Stimulated activated CD8-positive, alpha-beta memory T cell treated with anti-CD3 and anti-CD28 coated beads, Interleukin-12 subunit alpha, Interleukin-12 subunit beta, amount 100 ng/mL, for 4 hours (primary cell): ENCODE data around the gene PTPRN2.
"Not testable (repeated sequence)": the region's sequence is repeated elsewhere in the genome, so short reads cannot be mapped to it uniquely, and the experiment has no call there.

Experiments
- DNase-seq: peaks from one replicate; pipeline ENCODE4 v3.0.0-alpha.2; 2020; ENCODE audit warnings: low read depth

The PTPRN2 gene

DNA sequence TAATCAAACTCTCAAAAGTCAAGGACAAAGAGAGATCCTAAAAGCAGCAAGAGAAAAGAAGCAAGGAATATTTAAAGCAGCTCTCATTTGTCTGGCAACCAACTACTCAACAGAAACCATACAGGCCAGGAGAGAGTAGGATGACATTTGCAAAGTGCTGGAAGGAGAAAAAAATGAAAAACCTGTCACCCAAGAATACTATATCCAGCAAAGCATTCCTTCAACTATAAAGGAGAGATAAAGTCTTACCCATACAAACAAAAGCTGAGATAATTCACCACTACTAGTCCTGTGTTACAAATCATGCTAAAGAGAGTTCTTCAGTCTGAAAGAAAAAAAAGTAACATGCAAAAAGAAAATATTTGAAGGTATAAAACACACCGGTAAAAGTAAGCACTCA, 357.7 kb downstream of the PTPRN2 start:
- no peak for DNase-seq

DNA sequence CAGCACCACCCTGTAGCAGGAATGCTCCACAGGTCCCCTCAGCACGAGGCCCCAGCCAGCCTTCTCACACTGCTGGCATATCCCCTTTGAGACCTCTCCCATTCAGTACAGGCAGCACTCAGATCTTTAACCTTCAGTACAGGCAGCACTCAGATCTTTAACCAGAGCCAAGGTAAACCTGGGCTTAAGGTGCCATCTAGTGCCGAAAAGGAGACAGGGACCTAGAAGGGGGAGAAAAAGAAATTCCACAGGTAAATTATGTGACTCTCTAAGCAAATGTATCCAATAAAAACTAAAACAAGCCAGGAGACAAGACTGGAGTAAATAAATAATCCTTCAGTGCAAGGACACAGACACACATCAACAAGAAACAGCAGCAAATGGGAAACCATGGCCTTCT, 358.6 kb downstream of the PTPRN2 start:
- no peak for DNase-seq

DNA sequence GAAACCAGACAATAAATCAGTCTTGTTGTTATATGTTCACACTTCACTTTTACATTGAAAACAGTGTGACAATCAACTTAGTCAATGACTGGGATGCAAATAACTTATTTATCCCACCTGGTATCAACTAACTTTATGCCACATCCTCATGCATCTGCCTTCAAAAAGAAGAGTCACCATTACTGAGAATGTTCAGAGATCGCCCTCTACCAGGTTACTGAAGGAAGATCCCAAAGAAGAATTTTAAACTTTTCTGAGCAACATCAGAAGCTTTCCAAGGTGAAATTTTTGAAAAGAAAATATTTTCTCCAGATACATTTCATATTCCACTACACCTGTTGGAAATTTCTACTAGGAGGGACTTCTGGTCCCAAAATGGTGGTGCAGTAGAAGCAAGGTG, 359.5 kb downstream of the PTPRN2 start:
- DNase-seq, result no peak

DNA sequence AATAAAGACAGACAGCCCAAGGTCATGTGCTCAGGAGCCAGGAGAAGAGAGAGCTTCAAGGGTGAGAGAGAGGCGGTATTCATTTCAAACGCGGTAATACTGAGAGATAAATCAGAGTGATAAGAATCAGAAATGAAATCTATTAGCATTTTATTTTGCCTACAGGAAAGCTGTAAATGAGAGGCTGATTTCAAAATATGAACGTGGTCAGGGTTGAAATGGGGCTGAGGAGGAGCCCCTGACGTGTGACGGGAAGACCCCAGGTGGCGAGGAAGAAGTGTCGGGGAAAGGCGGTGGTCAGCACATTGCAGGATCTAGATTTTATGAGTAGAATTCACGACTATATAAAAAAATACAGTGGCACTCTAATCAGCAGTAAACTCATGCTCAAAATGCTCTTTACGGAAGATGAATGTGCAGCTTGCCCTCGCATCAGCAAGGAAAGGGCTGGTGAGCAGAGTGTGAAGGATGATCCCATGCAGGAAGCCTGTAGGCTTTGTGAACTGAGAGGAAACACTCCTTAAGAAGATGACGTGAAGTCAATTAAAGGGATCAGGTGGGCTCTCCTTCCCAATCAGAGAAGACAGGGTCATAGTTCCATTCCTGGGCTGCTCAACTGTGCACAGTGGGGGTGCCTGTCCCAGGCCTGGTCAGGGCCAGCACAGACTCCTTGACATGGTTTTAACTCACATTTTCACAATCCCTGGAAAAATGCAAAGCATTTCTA, 360.2 kb downstream of the PTPRN2 start:
- DNase-seq, result no peak

DNA sequence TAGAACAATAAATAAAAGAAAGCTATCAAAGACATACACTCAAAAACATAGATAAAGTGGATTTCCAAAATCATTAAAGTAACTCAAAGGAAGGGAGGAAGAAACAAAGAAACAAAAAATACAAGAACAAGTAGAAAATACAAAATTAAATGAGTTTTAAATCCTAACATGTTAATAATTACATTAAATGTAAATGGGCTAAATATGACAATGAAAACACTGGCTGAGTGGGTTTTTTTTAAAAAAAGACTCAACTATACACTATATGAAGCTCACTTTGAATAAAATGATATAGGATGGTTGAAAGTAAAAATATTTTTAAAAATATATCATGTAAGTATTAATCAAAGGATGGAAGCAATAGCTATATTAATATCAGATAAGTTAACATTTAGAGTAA, 371.4 kb downstream of the PTPRN2 start:
- no peak for DNase-seq

DNA sequence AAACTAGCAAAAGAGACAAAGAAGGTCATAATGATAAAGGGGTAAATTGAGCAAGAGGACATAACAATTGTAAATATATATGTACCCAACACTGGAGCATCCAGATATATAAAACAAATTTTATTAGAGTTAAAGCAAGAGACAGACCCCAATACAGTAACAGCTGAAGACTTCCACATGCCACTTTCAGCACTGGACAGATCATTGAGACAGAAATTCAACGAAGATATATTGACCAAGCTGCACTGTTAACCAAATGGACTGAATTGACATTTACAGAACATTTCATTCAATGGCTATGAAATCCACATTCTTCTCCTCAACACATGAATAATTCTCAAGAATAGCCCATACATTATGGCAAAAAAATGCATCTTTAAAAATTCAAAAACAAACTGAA, 378.2 kb downstream of the PTPRN2 start:
- no peak for DNase-seq

DNA sequence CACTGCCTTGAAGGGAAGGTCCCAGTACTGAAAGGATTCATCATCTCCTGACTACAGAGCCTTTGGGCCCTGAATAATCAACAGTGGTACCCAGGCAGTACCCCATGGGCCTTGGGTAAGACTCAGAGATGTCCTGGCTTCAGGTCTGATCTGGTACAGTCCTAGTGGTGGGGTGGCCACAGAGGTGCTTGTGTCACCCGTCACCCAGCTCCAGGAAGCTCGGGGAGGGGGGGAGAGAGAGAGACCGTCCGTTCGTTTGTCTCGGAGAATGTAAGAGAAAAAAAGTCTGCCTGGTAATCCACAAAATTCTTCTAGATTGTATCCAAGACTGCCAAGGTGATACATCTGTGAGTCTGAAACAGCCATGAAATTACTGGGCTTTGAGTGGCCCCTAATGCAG, 381.3 kb downstream of the PTPRN2 start:
- no peak for DNase-seq

GRCh38 chr7:158204453-158204852, 383.2 kb downstream of the PTPRN2 start:
- DNase-seq, result no peak

DNA sequence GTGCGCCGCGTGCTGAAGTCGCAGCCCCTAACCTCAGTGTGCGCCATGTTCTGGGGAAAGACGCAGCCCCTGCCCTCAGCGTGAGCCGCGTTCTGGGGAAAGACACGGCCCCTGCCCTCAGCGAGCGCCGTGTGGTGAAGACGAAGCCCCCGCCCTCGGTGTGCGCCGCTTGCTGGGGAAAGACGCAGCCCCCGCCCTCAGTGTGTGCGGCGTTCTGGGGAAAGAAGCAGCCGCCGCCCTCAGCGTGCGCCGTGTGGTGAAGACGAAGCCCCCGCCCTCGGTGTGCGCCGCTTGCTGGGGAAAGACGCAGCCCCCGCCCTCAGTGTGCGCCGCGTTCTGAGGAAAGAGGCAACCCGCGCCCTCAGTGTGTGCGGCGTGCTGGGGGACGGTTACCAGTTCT, 383.7 kb downstream of the PTPRN2 start:
- not testable (repeated sequence) for DNase-seq

GRCh38 chr7:158194365-158194900, 393.2 kb downstream of the PTPRN2 start:
- DNase-seq, result no peak

GRCh38 chr7:158193446-158193845, 394.2 kb downstream of the PTPRN2 start:
- DNase-seq, result no peak

GRCh38 chr7:158192956-158193355, 394.7 kb downstream of the PTPRN2 start:
- DNase-seq, result no peak

DNA sequence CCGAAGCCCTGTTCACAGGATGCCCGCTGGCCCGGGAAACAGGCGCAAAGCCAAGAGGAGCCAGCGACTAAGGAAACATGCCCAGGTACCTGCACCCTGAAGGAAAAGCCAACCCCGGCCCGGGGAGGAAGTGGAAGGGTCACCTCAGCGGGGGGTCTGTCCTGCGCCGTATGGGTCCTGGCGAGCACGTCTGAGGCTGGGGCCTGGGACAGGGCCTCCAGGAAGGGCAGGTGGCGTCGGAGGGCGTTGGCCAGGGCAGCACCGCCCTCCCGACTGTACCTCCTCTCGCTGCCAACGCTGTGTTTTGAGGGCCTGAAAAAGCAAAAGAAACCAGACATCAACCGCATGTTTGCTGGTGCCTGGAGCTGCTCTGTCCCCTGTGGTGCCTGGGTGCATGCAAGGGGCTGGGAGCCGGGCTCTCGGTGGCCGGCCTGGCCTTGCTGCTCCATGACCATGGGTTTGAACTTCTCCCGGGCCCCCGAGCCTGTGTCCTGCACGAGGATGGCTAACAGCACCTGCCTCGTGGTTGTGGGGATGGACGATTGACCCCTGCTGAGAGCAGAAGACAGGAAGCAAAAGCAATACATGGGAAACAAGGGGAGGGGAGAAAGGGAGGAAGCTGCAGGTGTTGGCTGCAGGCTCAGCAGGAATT, 395.3 kb downstream of the PTPRN2 start:
- no peak for DNase-seq

GRCh38 chr7:158191671-158192070, 396.0 kb downstream of the PTPRN2 start:
- no peak for DNase-seq

GRCh38 chr7:158190756-158191155, 396.9 kb downstream of the PTPRN2 start:
- DNase-seq, result no peak

DNA sequence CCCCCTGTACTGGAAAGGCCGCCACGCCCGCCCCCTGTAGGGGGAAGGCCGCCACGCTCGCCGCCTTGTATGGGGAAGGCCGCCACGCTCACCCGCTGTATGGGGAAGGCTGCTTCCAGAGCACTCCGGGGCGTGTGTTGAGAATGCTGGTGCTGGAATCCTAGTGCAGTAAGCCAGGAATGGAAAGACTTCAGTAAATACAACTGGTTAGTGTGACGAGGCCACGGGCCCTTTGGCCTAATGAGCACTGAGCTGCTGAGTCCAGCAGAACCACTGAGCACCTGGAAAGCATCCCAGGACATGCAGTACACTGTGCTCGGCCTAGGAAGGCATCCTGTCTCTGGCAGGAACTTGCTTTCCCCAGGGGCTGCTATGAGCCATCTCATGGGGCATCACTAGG, 398.9 kb downstream of the PTPRN2 start:
- no peak for DNase-seq

DNA sequence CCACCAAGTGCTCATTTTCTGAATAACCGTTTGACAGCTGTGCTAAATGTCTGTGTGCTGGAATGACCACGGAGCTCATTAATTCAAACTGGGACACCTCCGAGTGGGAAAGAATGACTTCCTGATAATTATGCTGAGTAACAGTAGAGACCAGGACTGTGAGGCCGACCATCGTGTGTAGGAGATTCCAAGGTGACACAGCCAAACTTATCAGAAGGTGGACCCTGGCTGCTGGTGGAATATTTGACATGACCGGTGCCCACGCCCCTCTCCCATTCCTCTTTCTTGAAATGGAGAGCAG, 400.0 kb downstream of the PTPRN2 start:
- DNase-seq, result no peak

DNA sequence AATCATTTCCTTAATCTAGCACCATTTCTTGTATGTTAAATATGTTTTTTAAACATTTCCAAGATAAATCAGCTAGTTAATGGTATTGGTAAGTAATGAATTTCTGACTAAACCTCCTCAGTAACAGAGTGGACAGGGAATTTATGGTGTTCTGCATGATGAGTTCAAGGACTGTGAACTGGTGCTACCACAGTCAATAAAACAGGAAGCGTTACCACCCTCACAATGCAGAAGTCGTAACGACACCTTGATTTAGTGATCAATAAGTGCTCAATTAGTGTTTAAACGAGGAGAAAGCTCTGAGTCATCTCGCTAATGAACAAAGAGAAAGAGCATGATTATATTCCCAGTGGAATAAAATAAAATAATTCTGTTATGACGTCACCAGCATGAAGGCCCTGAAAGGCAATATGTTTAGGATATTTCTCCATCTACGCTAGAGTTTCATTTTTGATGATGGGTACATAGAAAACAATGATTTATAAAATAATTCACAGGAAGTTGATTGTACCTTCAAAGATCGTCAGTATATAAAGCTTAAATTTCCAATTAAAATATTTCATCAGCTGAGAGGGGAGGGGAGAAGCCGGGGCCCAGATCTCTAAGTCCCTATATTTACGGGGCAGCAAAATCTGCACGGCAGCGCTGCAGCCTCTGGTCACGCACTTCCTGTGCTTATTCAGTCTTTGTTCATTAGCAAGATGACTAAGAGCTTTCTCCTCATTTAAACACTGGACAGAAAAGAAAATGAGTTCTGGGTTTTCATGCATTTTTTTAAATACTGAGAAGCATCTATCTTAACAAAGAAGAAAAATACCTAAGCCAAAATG, 400.5 kb downstream of the PTPRN2 start:
- no peak for DNase-seq

DNA sequence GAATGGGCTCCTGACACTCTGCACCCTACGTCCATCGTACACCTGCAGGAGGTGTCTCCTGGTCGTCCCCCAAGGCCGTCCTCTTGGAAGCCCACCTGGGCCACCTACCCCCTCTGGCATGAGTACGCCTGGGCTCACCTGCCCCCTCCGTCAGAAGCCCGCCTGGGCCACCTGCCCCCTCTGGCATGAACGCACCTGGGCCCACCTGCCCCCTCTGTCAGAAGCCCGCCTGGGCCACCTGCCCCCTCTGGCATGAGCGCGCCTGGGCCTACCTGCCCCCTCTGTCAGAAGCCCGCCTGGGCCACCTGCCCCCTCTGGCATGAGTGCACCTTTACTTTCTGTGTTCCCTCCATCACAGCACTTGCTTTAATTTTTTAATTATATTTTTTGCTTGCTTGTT, 401.2 kb downstream of the PTPRN2 start:
- no peak for DNase-seq

GRCh38 chr7:158185653-158186052, 402.0 kb downstream of the PTPRN2 start:
- DNase-seq, result no peak

GRCh38 chr7:158183431-158183830, 404.2 kb downstream of the PTPRN2 start:
- no peak for DNase-seq

DNA sequence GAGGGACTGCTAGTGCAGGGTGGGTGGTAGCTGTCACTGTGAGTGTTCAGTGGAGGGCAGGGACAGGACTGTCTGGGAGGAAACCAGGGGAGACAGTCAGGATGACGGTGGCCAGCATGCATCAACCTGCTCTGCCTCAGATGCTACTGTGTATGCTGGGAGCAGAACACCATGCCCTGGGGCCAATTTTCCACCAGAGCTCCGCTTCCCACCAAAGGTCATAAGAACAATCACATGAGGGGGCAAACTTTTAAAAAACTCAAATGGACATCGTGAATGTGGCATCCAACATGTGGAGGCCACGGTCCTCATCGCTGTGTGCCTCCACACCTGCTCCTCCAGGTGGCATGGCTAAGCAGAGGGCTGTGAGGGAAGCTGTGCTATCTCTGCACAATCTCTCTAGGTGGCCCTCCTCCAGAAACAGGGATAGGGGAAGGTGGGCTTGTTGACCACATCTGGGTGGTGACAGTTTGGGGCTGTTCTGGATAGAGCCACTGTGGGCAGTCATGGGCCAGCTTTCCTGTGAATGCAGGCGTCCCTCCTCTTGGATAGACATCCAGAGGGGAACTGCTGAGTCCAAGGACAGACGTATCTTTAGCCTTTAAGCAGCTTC, 411.0 kb downstream of the PTPRN2 start:
- no peak for DNase-seq

GRCh38 chr7:158175779-158176178, 411.8 kb downstream of the PTPRN2 start:
- no peak for DNase-seq
